Upper lobe of right lung (tissue), 1 donor: ENCODE data around the gene CPNE9. TPM values are rescaled to one million over a fixed set of nuclear protein-coding genes. Genes with fewer than 3 reads are reported as not detected.

ENCODE experiments used
- ATAC-seq: fragments of 200-7000 bp; cut with Tn5 transposase; one replicate; pipeline ENCODE4 v1.9.1; 2020; ENCODE audit warnings: mild to moderate bottlenecking, moderate library complexity
- DNase-seq: peaks from one replicate; pipeline ENCODE4 v3.0.0-alpha.2; 2020
- H3K27ac ChIP-seq: fragments of 200-600 bp; one replicate; pipeline ENCODE4 v1.8.0; 2022
- H3K27me3 ChIP-seq: fragments of 200-600 bp; one replicate; pipeline ENCODE4 v1.8.0; 2022; ENCODE audit warnings: mild to moderate bottlenecking
- H3K36me3 ChIP-seq: fragments of 200-600 bp; one replicate; pipeline ENCODE4 v1.8.0; 2022
- H3K4me1 ChIP-seq: fragments of 200-600 bp; one replicate; pipeline ENCODE4 v1.8.0; 2022
- H3K4me3 ChIP-seq: fragments of 200-600 bp; one replicate; pipeline ENCODE4 v1.8.0; 2022; ENCODE audit warnings: mild to moderate bottlenecking
- H3K9me3 ChIP-seq: fragments of 200-600 bp; one replicate; pipeline ENCODE4 v1.8.0; 2022
- intact Hi-C: fragments of 100-400 bp; cut with DNase I; formaldehyde crosslinking; loops from one replicate; pipeline ENCODE4 v1.11.0; 2022
- total RNA-seq: library from RNA; stranded (reverse); fragmentation: NEBNext Ultra II Directional; extraction: Animal tissue kit (Norgen Biotek cat#: 25700); gene quantifications from one replicate; pipeline ENCODE4 v1.2.1, GENCODE V29; 2021
- TF ChIP-seq, protein P1 (sequence below): fragments of 200-600 bp; IDR thresholded peaks from one replicate; pipeline ENCODE4 v1.8.0; 2022; ENCODE audit warnings: antibody characterized with exemption
- donor health status: DM: no; HTN: yes; CAD: no; lungs with severe emphysema.

Gene CPNE9
- total RNA-seq, 1 donor from 2014 or later, result 0.90 TPM

GRCh38 chr3:9692416-9692815 is 11.2 kb upstream of the CPNE9 start:
- ATAC-seq (no peak), DNase-seq (no peak)
- Histone ChIP-seq H3K27me3 (no peaks in the 10 kb centered on the region), H3K9me3 (no peaks in the 10 kb centered on the region), H3K4me3 (no peak overlapping the region), H3K4me1 (no peaks in the 10 kb centered on the region), H3K36me3 (peaks cover 99% of the 10 kb centered on the region), H3K27ac (no peak overlapping the region)
- intact Hi-C loops, result no loop called here
- TF ChIP-seq, protein P1, sequence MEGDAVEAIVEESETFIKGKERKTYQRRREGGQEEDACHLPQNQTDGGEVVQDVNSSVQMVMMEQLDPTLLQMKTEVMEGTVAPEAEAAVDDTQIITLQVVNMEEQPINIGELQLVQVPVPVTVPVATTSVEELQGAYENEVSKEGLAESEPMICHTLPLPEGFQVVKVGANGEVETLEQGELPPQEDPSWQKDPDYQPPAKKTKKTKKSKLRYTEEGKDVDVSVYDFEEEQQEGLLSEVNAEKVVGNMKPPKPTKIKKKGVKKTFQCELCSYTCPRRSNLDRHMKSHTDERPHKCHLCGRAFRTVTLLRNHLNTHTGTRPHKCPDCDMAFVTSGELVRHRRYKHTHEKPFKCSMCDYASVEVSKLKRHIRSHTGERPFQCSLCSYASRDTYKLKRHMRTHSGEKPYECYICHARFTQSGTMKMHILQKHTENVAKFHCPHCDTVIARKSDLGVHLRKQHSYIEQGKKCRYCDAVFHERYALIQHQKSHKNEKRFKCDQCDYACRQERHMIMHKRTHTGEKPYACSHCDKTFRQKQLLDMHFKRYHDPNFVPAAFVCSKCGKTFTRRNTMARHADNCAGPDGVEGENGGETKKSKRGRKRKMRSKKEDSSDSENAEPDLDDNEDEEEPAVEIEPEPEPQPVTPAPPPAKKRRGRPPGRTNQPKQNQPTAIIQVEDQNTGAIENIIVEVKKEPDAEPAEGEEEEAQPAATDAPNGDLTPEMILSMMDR, result no peak

GRCh38 chr3:9695345-9695744 is 8.3 kb upstream of the CPNE9 start:
- TF ChIP-seq, protein P1, result no peak
- Histone ChIP-seq H3K4me3 (no peak overlapping the region), H3K27ac (no peak overlapping the region), H3K36me3 (peaks cover 98% of the 10 kb centered on the region), H3K27me3 (no peaks in the 10 kb centered on the region), H3K4me1 (no peaks in the 10 kb centered on the region), H3K9me3 (no peaks in the 10 kb centered on the region)
- DNase-seq (no peak), ATAC-seq (no peak)
- intact Hi-C loops, result no loop called here

- intact Hi-C loops, result no loop called here
- Histone ChIP-seq H3K27ac (no peak overlapping the region), H3K4me1 (no peaks in the 10 kb centered on the region), H3K36me3 (peaks cover 98% of the 10 kb centered on the region), H3K9me3 (no peaks in the 10 kb centered on the region), H3K27me3 (no peaks in the 10 kb centered on the region), H3K4me3 (no peak overlapping the region)
- ATAC-seq (no peak), DNase-seq (no peak)
- TF ChIP-seq, protein P1, result no peak
Observed at GRCh38 chr3:9695746-9696145, 7.9 kb upstream of the CPNE9 start.

- H3K4me3 ChIP-seq, result no peak overlapping the region
- H3K9me3 ChIP-seq, result no peaks in the 10 kb centered on the region
- no peak for DNase-seq
- no peaks in the 10 kb centered on the region for H3K4me1 ChIP-seq
- no peak for ATAC-seq
- H3K27me3 ChIP-seq, result no peaks in the 10 kb centered on the region
- intact Hi-C loops, result no loop called here
- TF ChIP-seq, protein P1, result no peak
- no peak overlapping the region for H3K27ac ChIP-seq
- peaks cover 94% of the 10 kb centered on the region for H3K36me3 ChIP-seq
Observed at GRCh38 chr3:9696480-9697220, 7.0 kb upstream of the CPNE9 start.

DNA sequence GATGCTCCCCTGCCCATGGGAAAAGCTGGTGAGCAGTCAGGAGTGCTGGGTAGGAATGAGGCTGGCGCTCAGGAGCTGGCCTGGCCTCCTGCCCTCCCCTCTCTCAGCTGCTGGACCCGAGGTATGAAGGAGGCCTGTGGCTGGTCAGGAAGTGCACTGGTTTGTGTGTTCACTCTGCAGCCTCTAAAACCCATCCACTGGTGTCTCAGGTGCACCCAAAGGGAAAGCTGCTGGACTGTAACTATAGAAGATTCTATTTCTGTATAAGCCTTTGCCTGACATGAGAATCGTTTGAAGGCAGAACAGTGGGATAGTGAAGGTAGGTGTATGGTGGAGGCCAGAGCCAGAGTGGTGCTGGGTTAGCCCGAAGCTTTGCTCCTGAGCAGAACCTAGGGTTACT is 5.7 kb upstream of the CPNE9 start:
- DNase-seq (no peak), ATAC-seq (no peak)
- Histone ChIP-seq H3K27ac (no peak overlapping the region), H3K36me3 (peaks cover 94% of the 10 kb centered on the region), H3K4me3 (no peak overlapping the region), H3K4me1 (no peaks in the 10 kb centered on the region), H3K27me3 (no peaks in the 10 kb centered on the region), H3K9me3 (no peaks in the 10 kb centered on the region)
- intact Hi-C loops, result no loop called here
- TF ChIP-seq, protein P1, result no peak

GRCh38 chr3:9698293-9698692 is 5.3 kb upstream of the CPNE9 start:
- intact Hi-C loops, result no loop called here
- ATAC-seq (no peak), DNase-seq (no peak)
- H3K9me3 ChIP-seq, result no peaks in the 10 kb centered on the region
- H3K27ac ChIP-seq, result no peak overlapping the region
- peaks cover 92% of the 10 kb centered on the region for H3K36me3 ChIP-seq
- no peaks in the 10 kb centered on the region for H3K4me1 ChIP-seq
- no peaks in the 10 kb centered on the region for H3K27me3 ChIP-seq
- TF ChIP-seq, protein P1, result no peak
- no peak overlapping the region for H3K4me3 ChIP-seq
